NCI-H526 treated with DMSO at 0.1 percent for 48 hours (cell line): ENCODE results near the gene NEB.
A peak's percentile ranks its signal among the peaks of the same experiment; 100 is the strongest.
"Not testable (repeated sequence)": the region's sequence is repeated elsewhere in the genome, so short reads cannot be mapped to it uniquely, and the experiment has no call there.

Source experiments
- DNase-seq: peaks from one replicate; lab custom pipeline; 2025; lab: John Stamatoyannopoulos, UW

The NEB gene

DNA sequence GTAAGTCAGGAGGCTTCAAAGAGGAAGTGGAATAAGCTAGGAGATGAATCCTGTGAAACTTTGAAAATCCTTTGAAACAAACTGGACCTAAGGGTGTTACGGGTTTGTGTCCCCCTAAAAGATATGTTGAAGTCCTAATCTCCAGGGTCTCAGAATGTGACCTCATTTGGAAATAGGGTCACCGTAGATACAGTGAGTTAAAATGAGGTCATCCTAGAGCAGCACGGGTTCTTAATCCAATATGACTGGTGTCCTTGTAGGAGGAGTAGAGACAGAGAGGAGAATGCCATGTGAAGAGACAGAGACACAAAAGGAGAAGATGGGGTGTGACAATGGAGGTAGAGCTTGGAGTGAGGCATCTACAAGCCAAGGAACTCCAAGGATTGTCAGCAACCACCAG is 26.9 kb upstream of the NEB start:
- no peak for DNase-seq

DNA sequence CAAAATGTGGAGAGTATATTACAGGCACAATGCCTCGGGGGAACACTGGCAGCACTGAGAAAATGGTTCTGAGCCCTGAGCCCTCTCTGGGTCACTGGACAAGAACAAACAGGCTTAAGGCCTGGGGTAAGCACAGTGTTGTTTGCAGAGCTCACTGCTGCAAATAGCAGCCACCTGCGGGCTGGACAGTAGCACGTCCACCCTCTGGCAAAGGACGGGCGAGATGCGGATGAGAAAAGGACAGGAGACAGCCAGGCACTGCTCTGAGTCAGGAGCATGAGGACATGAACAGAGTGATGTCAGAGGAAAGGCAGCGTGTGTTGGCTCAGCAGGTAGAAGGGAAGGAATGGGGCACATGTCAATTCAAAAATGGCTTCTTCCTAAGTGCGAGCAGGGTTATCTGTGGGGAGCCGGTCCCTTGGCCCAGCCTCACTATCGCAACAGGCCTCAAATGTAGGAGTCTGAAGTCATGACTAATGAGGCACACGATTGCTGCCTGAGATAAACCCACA is 25.9 kb upstream of the NEB start:
- no peak for DNase-seq

DNA sequence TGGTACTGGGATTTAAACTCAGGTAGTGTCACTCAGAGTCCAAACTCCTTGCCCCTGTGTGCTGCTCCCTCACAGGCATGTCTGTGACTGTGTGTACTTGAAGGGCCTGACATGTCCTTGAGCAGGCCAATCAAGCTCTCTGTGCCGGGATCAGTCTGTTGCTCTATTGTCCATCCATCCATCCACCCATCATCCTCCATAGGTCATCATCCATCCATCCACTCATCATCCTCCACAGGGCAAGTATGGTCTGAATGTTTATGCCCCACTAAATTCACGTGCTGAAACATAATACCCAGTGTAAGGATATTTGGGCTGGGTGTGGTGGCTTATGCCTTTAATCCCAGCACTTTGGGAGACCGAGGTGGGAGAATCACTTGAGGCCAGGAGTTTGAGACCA is 24.5 kb upstream of the NEB start:
- no peak for DNase-seq

DNA sequence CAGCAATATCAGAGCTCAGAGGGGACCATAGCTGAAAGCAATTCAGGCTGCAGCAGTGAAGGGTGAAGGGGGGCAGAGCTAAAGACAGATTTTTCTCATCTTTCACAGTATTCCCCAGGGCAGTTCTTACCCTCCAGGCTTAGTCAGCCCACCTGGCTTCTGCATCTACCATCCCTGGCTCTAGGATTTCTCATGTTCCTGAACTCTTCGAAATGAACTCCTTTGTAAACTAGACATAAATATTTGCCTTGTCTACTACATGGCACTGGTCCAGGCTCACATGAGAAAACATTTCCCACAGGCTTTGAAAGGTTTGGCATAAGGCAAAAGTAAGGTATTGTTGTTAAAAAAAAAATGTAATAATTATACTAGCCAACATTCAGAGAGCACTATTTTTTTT is 23.6 kb upstream of the NEB start:
- no peak for DNase-seq

DNA sequence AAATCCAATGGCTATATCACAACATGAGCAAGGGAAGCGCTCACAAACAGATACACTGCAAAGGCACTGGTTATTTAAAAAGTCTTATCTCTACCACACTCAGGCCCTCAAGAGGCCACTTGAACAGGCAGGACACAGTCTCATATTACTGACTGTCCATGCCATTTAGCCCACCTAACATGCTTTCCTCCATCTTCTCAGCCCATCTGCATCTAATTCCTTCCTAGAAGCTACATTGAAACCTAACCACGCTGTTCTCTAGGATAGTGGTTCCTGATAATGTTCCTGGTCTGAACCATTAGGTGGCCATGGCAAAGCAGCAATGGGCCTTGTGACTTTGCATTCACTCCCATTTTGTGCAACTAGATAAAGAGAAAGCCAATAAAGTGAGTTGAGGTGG is 22.5 kb upstream of the NEB start:
- no peak for DNase-seq

DNA sequence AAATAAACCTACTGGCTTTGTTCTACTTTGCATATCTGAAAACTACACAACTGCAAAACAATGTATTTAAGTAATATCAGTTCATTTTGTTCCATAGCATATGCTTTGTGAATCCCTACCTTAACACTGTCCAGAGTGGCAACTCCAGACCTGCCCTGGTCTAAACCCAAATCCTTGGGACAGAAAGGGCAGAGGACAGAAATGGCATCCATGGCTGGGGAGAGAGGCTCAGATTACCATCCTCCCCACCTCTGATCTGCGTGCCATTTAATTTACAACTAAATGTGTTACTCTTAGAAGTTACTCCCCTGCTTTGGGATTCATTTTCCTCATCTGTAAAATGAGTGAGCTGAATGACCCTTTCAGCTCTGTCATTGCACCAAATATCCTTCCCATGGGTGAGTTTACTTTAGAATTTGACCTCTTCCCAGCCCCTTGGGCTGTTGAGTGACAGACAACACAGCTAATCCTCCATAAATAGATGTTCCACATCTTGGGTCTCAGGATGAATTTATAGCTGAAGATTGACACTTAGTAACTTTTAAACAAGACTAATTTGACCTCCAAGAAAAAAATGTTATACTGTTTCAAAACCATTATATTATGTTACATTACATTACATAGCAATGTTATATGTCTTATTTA is 20.1 kb upstream of the NEB start:
- DNase-seq, result no peak

DNA sequence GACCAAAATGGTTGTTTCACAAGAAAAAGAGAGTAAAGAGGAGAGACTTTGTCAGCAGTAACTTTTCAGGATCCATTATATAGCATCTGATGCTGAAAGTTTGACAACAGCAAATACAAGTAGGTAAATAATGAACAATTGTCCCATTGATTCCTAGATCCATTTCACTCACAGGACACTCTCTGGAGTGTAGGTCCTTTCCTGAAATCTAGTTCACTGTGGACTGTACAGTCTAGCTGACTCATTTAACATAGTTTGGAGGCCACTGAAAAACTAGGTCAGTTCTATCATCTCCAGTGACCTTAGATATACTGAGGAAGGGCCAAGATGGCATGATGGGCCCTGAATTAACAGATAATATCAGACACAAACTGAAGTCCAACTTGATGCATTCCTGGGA is 19.3 kb upstream of the NEB start:
- no peak for DNase-seq

DNA sequence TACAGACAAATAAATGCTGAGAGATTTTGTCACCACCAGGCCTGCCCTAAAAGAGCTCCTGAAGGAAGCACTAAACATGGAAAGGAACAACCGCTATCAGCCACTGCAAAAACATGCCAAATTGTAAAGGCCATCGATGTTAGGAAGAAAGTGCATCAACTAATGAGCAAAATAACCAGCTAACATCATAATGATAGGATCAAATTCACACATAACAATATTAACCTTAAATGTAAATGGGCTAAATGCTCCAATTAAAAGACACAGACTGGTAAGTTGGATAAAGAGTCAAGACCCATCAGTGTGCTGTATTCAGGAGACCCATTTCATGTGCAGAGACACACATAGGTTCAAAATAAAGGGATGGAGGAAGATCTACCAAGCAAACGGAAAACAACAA is 11.0 kb upstream of the NEB start:
- not testable (repeated sequence) for DNase-seq

DNA sequence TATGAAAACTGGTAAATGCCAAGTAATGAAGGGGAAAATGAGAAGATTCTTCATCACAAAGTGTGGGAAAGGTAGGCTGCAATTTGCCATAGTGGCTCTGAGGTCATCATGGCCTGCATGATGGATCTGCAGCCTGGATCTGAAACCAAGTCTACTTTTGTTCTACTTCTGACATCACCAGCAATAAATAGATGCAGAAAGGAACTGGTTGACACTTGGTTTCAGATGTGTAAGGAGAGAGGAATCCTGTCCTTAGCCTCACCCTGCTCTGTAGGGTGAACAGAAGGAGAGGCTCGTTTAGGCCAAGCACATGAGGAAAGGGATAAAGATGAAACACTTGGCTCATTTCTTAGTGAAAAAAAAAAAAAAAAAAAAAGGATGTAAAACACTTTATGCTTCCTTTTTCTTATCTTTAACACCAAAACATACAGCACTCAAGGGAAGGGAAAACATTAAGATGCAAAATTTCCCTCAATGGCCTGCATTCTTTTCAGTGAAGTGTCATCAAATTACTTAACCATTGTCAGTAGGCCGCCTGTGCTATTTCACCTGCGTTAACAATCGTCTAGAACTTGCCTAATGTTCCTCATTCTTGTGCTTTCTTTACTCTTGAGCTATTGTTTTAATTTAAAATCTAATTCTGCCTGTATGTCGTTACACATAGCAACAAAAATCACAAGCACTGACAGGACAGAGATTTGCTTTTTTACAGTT is 3.9 kb downstream of the NEB start:
- DNase-seq, result no peak

DNA sequence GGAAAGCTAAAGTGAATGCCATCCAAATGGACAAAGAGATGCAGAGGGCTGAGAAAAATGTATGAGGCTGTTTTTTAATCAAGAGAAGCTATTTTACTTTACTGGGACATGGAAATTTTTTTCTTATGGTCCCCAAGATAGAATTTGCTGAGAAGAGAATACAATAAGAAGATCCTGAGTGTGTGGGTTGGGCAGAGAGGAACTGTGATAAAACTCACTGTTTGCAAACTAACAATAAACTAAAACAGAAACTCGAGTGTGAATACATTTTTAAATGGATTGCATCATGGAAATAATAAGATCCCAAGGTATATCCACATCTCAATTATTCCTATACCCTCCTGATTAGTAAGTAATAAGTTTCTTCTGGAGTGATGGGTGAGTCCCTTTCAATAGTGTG is 4.4 kb downstream of the NEB start:
- no peak for DNase-seq

DNA sequence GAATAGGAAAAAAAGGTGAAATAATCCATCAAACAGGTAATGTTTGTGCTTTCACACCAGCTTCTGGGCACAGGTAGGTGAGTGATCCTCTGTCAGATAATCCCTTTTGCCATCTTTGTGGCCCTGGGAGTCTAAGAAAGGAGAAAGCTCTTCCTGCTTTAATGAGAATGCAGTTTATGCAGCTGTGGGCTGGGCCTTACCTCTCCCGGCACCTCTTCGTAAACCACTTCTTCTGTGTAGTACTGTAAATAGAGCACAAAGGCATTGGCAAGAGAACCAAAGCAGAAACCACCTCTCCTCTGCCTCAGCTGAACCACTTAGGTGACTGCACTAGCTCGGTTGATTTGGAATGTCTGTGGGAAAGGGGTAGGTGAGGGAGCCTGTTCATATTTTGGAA is 4.9 kb downstream of the NEB start:
- DNase-seq, result no peak

DNA sequence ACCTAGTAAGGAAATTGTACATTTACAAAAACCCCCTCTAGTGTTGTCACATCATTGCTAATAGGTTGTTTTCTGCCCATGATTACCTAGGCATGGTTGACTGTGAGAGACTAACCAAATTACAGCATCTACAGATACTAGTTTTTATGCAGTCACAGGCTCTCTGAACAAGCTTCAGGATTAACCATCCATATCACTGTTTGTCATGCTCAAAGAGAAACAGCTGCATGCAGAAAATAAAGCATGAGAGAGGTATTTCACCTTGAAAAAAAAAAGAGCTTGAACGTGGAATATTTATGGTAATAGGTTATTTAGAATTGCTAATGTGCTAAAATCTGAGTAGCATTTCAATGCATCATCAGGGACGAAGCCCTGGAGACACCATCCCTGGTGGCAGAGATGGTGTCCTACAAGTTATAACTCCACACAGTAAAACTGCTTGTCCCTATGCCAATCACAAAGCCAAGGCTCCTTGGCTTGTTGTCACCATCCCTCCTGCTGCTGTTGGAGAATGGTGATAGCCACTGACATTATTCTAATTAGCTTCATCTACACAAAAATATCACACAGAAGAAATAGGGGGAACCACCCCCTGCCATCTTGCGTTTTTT is 5.4 kb downstream of the NEB start:
- peak; percentile 84 for DNase-seq

DNA sequence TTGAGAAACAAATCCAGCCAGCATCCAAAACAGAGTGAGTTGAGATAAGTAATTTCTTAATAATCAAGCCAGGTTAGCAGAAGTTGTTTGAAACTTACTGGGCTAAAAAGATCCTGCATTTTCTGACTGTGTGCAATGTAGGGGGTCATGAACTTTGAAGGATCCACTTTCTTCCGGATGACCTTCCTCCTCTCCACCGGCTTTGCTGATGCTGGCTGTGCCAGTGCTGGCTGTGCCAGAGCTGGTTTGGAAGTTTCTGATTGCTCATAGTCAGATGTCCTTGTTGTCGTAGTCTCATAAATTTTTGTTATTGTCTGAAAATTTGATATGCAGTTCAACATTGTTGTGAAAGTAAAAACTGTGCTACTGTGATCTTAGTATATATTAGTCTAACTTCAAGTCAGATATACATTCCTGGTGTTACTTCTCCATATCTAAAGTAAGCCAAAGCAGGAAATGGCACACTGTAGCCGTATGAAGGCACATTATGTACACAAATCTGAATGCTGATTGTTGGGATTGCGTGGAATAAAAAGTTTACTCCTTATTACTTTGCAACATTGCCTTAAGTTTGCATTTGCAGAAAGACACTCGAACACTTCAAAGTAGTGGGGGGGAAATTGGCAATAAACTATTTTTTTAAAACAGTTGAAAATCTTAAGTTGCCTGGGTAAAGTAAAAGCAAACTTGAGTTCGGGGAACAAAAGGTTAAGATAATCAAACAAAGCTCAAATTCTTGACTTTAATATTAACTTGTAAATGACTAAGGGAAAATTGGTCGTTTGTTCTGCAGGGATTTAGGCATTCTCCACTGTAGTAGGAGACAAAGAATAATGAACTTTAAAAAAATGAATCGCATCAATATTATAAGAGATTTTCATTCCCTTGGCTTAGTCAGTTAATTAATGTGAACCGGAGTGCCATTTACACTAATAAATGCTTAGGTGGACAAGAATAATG is 6.4 kb downstream of the NEB start:
- no peak for DNase-seq

DNA sequence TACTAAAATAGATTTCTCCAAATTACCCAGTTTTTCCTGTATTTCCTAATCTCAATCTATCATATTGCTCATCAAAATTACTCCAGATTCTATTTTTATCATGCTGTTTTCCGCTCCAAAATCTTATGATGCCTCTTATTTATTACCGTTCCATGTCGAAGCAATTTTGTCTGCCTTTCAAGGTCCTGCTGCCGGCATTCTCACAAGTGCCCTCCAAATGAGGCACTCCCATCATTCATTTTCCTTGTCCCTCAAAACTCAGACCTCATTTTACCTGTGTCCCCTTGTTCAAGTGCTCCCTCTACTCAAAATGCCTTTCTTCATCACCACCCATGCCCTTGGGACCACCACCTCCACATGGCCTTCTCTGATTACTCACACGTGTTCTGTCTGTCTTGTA is 13.1 kb downstream of the NEB start:
- no peak for DNase-seq

DNA sequence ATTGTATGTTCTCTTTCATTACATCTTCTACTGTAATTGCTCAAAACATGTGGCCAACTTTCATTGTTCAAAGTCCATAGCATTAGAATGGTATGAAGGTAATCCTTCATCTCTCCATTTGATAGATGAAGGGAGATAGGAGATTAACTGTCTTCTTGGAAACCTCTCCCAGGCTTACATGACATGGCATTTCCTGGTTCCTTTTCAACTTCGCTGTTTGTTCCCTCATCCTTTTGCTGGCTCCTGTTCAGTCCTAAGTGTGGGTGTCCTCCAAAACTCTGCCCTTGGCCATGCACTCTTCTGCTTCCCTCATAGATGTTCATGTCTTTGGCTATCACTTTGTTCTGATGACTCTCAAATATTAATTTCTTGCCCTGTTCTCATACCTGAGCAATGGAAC is 13.8 kb downstream of the NEB start:
- DNase-seq, result no peak

DNA sequence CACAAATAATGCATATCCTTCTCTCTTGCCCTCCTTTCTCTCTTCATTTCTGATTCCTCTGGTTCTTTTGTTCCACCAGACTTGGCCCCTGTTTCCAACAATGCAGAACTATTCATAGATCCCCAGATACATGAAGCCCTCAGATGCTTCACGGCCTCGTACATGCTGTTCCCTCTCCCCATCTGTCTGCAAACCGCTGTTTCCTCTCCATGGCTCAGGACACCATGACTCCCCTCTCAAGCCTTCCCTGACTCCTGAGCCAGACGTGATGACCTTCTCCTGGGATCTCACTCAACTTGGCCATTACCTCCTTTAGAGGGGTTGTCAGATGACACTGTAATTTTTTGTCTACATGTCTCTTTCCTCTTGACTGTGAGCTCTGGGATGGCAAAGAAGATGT is 15.5 kb downstream of the NEB start:
- DNase-seq, result no peak

DNA sequence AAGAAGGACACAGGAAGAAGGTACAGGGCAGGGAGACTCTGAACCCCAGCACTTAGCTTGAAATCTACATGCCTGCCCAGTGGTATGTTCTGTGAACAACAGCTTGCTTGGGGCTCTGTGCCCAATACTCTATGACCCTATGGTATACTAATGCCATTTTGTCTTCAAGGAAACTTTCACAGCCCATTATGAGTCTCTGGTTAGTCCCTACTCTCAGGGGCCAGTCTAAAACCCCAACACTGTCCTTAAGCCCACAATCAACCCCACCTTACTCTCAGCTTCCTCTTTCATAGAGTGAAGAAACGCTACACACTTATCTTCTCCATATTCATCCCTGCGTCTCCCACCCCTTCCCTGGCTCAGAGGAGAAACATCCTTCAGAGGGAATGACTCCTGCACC is 16.0 kb downstream of the NEB start:
- DNase-seq, result no peak

DNA sequence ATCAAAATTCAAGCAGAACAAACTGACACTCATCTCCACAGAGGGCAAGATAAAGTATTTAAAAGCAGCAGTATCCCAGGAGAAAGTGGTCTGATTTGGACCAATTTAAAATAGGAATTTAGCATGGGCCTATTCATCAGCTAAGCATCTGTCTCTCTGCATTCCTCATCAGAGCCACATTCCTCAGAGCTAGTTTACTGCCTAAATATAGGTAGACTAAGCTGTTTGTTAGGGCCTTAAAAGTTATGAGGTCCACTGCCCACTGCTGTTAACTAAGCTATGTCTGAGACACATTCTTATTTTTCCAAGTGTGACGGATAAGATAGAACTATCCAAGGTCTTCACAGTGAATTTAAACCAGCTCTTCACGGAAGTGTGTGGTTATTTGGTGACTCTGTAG is 17.6 kb downstream of the NEB start:
- no peak for DNase-seq

DNA sequence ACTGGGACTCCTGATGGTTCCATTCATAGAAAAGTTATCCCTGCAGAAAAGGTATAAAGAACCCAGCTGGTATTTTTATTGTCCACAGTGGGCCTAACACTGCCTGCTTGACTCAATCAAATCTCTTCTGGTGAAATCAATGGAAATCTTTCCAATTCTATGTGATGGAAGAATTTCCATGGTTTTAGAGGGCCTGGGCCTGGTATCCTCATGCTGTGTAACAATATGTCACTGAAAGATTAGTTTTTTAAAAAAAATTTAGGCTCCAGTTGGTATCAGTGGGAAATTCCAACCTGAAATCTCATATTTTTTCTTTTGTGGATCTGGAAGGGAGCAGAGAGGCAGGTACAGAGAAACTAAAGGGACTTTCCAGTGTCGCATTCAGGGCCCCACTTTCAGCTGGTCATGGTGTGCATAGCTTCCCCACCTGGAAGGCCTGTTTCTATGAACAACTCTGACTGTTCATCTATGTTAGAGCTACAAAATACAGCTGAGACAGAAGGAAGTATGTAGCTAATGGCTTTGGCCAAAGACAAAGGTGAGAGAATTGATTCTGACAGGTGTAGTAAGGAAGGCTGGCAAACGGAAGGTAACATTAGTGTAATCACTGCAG is 20.9 kb downstream of the NEB start:
- DNase-seq, result no peak

DNA sequence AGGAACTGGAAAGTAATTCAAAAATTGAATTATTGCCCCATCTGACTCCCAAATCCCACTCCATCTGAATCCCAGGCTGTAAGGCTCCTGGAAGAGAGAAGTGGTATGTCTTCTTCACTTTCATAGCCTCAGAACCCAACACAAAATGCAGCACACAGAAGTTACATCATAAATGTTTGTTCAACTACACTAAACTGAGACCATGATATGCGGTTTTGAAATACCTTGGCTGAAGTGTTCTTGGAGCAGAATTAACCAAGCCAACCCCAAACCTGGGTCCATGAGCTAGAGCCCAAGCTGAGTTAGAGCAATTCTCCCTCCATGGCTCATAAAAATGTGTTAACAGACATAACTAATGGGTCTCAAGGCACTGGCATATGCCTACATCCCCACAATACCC is 23.3 kb downstream of the NEB start:
- no peak for DNase-seq

DNA sequence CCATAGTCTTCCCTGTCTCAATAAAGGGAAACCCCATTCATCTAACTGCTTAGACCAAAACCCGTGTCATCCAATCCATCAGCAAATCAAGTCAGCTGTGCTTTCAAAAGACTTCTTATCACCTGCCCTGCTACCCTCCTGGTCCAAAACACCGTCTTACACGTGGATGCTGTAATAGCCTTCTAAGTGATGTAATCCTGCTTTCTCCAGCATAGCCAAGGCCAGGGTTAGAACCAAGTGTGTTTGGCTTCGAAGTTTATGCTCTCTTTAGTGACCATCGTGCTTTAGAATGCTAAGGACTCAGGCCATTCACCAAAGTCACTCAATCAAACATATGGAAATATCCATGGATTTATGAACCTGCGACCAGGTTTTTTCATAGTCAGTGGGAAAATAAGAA is 25.5 kb downstream of the NEB start:
- DNase-seq, result no peak

DNA sequence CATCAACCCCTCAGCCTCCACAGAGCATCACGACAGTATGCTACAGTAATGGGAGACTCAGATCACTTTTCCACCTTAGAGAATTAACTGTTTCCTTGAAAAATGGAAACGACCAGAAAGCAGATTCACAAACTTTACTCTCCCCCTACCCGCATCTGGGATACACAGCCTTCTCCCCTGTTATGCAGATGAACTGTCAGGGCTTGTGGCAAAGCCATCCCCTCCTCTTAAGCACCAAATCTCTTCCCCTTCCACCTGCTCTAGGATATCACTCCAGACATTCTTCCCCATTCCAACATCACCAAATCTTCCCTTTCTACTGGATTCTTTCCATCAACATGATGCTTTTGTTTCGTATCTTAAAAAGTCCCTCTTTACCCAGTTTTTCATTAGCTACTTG is 26.4 kb downstream of the NEB start:
- DNase-seq, result no peak
